ENCODE data around the gene PCDHGB5.

The PCDHGB5 gene

DNA sequence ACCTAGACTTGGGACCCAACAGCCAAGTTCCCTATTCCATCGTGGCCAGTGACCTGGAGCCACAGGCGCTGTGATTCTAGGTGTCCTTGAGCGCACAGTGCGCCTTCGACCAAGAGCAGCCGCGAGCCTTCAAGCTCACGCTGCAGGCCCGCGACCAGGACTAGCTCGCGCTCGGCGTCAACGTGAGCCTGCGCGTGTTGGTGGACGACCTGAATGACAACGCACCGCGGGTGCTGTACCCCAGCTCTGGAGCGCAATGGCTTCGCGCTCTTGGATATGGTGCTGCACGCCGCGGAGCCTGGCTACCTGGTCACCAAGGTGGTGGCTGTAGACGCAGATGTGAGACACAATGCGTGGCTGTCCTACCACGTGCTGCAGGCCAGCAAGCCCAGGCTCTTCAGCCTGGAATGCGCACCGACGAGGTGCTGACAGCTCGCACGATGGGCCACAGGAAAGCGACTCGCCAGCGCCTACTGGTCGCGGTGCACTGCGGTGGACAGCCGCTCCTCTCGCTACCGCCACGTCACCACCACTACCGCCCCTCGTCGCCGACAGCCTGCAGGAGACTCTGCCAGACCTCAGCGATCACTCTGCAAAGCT lies 43.9 kb downstream of the PCDHGB5 start:
- DNase-seq (ENCODE audit: low read depth) = no peak
